ENCODE measurements around the gene TCEAL2.
A peak's percentile ranks its signal among the peaks of the same experiment; 100 is the strongest.
"Not testable (repeated sequence)": the region's sequence is repeated elsewhere in the genome, so short reads cannot be mapped to it uniquely, and the experiment has no call there.

Gene TCEAL2

DNA sequence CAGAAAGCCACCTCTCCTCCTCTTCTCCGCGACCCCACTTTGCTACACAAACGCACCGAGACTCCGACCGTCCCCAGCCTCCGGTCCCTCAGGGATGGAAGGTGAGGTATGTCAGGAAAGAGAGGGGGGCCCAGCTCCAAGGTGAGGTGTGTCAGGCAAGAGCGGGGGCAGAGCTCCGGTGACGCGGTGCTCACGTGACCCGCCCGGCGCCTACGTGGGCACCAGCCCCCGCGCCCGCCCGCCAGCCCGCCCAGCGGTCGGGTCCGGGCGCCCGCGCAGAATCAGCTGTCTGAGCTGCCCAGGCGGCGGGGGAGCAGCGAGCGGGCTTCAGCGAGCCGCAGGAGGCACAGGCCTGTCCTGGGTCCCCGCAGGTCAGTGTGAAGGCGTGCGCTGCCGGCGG, at the start of gene TCEAL2:
Gene TCEAL2 (plus strand): TSS at position 244 of the 400 bp plus-strand sequence. CDS start 1,152 bp downstream, outside the sequence.
- peak; percentile 3 to 33 for DNase-seq

DNA sequence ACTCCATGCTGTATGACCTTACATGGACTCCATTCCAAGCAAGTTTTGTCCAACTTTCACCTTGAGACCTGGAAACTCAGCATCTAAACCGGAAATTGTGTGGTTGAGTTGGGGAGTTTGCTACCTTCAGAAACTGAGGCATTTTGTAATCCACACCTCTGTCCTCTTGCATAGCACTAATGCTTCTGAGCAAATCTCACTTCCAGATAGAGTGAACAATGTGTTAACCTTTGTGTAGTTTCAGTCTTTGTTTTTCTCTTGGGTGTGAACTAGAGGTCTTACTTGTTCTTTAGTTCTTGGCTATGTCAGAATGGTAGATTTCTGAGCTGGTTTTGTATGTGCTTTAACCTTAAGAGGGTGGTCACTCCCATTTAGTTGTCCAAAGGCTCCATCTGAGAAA, 48.1 kb upstream of the TCEAL2 start:
- no peak for DNase-seq

DNA sequence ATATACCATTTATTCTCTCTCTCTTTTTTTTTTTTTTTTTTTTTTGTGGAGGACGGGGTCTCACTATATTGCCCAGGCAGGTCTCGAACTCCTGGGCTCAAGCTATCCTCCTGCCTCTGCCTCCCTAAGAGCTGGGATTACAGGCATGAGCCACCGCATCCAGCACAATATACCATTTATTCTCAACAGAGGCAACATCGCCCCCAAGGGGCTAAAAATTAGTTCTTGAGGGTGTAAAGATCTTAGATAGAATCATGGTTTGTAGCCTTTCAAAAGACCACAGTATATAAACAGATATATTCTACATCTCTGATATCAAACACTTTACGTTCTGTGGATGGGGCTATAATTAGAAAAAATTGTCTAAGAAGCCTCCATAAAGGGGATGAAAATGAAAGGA, 39.8 kb upstream of the TCEAL2 start:
- no peak for DNase-seq

DNA sequence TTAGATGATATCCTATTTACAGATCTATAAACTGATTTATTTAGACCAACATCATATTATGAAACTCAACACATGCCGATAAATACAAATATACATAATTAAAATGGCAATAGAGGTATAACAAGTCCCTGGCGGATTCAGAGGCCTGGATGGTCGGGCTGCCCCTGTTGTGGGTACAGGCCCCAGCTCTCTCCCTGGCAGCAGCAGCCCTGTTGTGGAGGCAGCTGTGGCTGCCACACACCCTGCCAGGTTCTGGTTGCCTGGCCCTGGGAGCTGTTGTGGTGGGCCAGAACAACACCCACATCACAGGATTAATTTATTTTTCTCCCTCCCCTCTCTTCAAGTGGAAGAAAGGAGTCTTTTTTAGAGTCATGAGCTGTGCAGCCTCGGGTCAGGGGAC, 12.1 kb upstream of the TCEAL2 start:
- no peak for DNase-seq

DNA sequence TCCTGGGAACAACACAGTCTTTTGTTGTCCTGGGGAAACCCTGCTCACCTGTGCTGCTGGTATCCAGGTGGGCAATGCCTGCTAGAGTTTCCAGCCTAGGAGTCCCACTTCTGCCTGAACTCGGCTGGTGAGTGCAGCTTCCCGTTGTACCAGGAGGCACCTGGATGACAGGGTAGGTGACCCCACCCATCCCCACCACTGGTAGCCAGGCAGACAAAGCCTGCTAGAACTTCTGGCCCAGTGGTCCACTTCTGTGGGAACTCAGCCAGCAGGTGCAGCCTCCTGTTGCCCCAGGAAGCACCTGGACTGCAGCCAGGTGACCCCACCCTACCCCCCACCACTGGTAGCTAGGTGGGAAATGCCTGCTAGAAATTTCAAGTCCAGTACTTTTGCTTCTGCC, 9.7 kb upstream of the TCEAL2 start:
- DNase-seq = no peak

DNA sequence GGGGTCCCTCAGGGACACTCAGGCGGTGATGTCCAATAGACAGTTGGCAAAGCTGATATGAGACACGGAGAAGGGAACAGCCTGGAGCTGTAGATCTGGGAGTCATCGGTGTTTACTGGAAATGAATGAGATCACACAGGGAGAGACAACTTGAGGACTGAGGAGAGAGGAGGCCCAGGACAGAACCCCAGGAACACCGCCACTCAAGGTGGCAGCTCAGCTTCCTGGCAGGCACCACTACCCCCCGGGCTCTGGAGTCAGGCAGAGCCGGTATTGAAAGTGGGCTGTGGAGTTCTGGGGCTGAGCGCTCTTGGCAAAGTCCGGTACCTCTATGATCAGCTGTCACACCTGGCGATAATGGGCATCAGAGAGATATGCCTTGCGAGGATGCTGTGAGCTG, 465 bp upstream of the TCEAL2 start:
- not testable (repeated sequence) for DNase-seq

DNA sequence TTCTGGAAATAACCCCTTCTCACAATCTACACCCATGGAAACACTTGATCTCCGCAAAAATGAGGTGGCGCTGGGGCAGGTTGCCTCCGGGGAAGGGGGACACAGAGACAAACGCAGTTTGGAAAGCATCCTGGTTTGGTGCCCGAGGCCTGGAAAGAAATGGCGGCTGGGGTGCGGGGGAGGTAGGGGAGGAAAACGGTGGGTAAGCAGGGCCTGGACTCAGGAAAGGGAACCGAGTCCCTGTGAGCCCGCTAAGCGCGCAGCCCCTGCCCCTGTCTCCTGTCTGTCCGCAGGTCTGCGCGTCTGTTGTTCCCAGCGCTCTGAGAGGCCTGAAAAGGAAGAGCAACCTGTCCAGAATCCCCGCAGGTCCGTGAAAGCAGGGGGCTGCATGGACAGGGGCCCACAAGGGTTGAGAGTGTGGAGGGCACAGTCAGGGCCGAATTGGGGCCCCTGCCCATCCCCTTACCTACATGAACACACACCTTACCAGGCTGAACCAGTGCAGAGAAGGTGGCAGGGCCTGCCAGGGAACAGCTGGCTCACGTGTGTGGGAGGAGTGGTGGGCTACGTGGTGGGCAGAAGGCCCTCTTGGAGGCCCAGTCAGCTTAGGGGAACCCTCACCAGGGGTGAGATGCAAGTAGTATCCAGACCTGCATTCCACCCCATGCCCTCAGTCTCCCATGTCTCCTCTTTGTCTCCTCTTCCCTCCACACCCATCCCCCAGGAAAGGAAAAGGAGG, 770 bp downstream of the TCEAL2 start:
- not testable (repeated sequence) for DNase-seq

DNA sequence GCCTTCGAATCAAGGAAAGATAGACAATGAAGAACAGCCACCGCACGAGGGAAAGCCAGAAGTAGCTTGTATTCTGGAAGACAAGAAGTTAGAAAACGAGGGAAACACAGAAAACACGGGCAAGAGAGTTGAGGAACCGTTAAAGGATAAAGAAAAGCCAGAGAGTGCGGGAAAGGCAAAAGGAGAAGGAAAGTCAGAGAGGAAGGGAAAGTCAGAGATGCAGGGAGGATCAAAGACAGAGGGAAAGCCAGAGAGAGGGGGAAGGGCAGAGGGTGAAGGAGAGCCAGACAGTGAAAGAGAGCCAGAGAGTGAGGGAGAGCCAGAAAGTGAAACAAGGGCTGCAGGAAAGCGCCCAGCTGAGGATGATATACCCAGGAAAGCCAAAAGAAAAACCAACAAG, 1.4 kb downstream of the TCEAL2 start:
- no peak for DNase-seq

DNA sequence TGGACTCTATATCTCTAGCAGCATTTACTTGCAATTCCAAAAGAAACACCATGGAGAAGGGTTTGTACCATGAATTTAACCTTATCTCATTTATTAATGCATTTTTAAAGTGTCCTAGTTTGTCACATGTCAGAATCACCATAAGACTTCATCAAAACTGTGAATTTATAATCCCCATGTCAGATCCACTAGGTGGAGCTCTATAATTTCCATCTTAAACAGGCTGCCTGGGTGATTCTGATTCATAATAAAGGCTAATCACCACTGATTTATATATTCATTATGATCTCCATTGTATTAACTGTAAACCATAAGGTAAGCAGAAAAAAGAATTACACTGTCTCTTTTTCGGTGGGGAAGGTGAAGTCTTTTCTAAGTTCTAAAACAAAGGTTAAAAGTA, 4.0 kb downstream of the TCEAL2 start:
- DNase-seq = no peak

DNA sequence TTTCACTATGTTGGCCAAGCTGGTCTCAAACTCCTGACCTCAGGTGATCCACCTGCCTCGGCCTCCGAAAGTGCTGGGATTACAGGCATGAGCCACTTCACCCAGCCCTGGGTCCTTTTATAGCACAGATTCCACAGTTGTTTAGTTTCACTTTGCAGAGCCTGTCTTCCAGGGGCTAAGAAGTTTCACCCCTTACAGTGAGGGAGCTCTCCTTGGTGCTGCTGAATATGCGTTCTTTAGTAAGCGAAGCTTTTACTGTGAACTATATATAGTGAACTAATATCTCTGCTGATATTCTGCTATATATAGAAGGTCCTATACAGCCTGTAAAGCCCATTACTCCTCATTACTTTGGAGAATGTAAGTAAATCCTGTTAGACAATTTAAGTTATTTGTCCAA, 12.6 kb downstream of the TCEAL2 start:
- DNase-seq = no peak

DNA sequence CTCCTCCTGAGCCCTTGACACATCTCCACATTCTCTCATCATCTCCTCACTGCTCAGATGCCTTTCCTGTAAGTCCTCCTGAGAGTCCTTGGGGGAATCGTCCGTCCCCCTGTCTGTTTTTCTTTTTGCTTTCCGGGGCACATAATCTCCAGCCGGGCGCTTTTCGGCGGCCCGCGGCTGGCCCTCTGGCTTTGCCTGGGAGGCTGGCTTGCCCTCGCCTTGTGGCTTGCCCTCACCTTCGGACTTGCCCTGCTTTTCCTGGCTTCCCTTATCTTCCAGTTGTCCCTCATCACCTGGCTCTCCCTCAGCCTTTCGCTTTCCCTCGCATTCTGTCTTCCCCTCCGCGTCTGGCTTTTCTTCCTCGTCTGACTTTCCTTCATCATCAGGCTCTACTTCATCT, 15.4 kb downstream of the TCEAL2 start:
- not testable (repeated sequence) for DNase-seq

DNA sequence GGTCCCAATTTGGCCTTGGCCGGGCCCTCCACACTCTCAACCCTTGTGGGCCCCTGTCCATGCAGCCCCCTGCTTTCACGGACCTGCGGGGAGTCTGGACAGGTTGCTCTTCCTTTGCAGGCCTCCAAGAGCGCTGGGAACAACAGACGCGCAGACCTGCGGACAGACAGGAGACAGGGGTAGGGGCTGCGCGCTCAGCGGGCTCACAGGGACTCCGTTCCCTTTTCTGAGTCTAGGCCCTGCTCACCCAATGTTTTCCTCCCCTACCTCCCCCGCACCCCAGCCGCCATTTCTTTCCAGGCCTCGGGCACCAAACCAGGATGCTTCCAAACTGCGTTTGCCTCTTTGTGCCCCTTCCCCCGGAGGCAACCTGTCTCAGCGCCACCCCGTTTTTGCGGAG, 16.2 kb downstream of the TCEAL2 start:
- DNase-seq = not testable (repeated sequence)

DNA sequence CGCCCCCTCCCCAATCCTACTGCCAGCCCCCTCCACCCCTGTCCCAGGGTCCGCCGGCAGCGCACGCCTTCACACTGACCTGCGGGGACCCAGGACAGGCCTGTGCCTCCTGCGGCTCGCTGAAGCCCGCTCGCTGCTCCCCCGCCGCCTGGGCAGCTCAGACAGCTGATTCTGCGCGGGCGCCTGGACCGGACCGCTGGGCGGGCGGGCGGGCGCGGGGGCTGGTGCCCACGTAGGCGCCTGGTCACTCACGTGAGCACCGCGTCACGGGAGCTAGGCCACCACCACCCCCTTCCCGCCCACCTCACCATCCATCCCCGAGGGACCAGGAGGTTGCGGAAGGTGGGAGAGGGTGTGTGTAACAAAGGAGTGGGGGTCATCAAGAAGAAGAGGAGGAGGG, 16.8 kb downstream of the TCEAL2 start, which contains the start of gene TCEAL6:
Gene TCEAL6 (minus strand): TSS at position 208 of the 400 bp plus-strand sequence.
- DNase-seq = not testable (repeated sequence)

DNA sequence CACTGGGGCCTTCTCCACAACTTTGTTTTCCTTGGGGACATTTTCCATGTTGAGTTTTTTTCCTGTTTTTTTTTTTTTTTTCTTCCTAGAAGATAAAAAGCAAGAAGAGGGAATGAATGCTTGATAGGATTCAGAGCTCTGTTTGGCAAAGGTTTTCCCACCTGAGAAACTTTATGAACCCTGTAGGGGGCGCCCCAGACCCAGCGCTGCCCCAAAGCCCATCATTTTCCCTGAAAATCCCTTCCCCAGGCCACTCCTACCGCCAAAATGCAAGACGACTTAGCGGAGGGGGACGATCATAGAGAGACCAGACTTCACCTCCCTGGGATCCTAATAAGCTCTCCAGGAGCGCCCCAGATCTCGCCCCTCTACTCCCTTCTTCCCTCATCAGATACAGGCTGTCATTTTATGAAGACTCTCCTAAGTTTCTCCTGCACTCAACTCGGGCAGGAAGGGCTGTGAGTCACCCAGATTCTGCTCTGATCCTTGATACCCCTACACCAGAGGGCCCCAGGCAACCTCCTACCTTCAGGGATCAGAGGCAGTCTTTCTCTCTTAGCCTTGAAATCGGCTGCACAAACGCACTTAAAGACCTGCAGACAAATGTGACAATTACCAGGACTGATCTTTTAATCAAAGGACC, 28.9 kb downstream of the TCEAL2 start:
- DNase-seq = no peak

DNA sequence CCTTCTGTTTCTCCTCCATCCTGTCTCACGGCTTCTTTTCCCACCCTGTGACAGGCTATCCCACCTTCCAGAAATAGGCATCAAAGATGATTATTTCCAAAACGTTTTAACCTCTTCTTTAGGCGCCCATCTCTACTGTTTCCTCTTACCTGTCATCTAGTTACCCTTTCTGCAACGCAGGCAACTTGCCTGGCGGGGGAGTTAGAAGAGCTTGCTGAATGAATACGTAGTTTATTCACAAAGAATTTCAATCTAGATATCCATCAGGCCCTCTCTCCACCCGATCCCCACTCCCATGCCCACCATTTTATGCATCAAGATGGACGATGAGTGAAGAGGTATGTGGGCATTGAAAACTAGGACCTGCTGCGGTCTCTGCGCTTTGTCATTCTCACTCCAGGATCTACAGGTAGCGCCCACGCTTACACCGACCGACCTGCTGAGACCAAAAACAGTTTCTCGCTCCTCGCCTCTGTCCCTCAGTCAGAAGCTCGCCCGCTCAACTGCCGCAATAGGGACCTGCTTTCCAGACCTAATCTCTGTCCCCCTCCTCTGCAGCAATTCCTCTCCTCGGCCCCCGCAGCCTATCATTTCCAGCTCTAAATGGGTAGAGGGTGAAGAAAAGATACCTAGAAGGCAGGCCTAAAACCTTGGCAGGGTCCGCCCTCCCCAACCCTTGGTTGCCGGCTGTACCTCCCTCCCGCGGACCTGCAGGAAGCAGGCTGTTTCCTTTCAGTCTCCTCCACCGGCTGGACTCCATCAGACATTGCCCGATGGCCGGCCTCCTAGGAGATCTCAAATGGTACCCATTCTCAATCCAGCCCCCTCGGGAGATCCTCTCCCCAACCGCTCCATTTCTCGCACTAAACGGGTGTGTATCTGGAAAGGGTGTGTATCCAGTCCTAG, 29.7 kb downstream of the TCEAL2 start:
- DNase-seq = peak; percentile 4 to 6

DNA sequence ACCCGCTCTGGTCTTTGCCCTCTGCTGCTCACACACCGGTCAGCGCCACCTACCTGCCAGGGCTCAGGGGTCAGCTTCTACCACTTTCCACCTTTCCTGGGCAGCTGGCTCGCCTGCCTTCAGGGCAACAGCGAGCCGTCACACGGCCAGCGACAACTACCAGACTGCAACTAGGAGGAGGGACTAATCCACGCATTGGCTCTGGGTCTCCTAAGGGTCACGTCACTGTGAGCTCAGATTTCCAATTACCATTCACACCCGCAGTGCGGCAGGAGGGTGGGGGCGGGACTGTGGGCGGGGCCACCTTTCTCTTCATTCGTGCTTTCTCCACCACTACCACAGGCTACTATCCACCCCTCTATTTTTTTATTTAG, 30.3 kb downstream of the TCEAL2 start, which contains the start of gene BEX5:
Gene BEX5 (minus strand): TSS at position 172 of the 374 bp plus-strand sequence. CDS start 1,712 bp downstream, outside the sequence.
- peak; percentile 26 to 52 for DNase-seq
